ENCODE measurements around the gene B3GNT7.

GRCh38 chr2:231355508-231356465, 39.7 kb upstream of the B3GNT7 start:
- no peak for TF ChIP-seq CTCF (optimal IDR thresholded peaks at IDR 0.05 in 1 of 3, IDR thresholded peaks at IDR 0.05 in 1 of 3, conservative IDR thresholded peaks at IDR 0.05 in 1 of 3; ENCODE audit: extremely low read depth in 1 of 3, insufficient read depth in 2 of 3, low read length in 3 of 3)
- no peak for TF ChIP-seq EZH2 (IDR thresholded peaks at IDR 0.05; ENCODE audit: low read length)

Measured in keratinocyte (primary cell).